AG04449 (cell line): Measurements from ENCODE around the gene ARID3B.

Experiments
- CTCF ChIA-PET: fragments of 350-600 bp; formaldehyde crosslinking; extraction: SDS; loops from one replicate; lab custom pipeline; 2021; ENCODE audit warnings: antibody characterized with exemption; lab: Yijun Ruan, JAX
- POLR2A ChIA-PET: fragments of 400-600, 350-600 bp; formaldehyde crosslinking; extraction: SDS; loops from one replicate; lab custom pipeline; 2020; ENCODE audit warnings: antibody characterized with exemption, inconsistent platforms; lab: Yijun Ruan, JAX
- DNase-seq: peaks from one replicate; pipeline ENCODE4 v3.0.0-alpha.2; 2010; ENCODE audit warnings: low read depth, low spot score
- H3K4me3 ChIP-seq: 2 replicates; pipeline ENCODE4 v1.5.1; 2011; ENCODE audit warnings: low read depth, mild to moderate bottlenecking, control low read depth, low read length
- CTCF ChIP-seq: IDR thresholded peaks from one replicate; pipeline ENCODE4 v1.5.1; 2011; ENCODE audit warnings: mild to moderate bottlenecking, moderate library complexity, low read length, control low read depth, inconsistent platforms; ENCODE audit not compliant: insufficient read depth; ENCODE audit errors: missing control alignments

ARID3B gene

DNA sequence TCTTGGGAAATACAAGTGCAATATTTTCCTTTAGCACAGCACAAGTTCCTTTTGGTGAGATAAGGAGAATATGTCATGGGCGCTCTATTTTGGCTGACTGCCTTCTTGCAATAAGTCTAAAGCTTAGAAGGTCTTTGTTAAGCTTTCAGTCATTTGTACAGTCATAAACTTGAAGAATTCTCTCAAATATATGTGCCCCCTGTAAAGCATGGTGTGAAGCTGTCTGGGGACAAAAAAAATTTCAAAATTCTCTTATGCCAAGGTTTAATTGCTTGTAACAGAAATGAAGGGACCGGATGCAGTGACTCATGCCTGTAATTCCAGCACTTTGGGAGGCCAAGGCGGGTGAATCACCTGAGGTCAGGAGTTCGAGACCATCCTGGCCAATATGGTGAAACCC is 21.7 kb upstream of the ARID3B start:
- DNase-seq: no peak
- TF ChIP-seq CTCF: no peak
- ChIA-PET CTCF (interaction anchor here (1.0 kb wide), 1 partner anchor 145 kb away, joined by 3 read pairs; no protein-coding TSS in a partner anchor), POLR2A (no interaction called here)
- no peak overlapping the region for H3K4me3 ChIP-seq

GRCh38 chr15:74520407-74520806 is 20.6 kb upstream of the ARID3B start:
- TF ChIP-seq CTCF: no peak
- H3K4me3 ChIP-seq: no peak overlapping the region
- DNase-seq: no peak
- ChIA-PET CTCF (no interaction called here), POLR2A (no interaction called here)

GRCh38 chr15:74523982-74524381 is 17.0 kb upstream of the ARID3B start:
- CTCF ChIA-PET: interaction anchor here (1.0 to 1.6 kb wide), 2 partner anchors 35 to 148 kb away, joined by 3 to 5 read pairs; no protein-coding TSS in a partner anchor
- TF ChIP-seq CTCF: no peak
- H3K4me3 ChIP-seq: no peak overlapping the region
- no peak for DNase-seq
- POLR2A ChIA-PET: no interaction called here

- ChIA-PET CTCF (no interaction called here), POLR2A (no interaction called here)
- TF ChIP-seq CTCF: no peak
- no peak for DNase-seq
- H3K4me3 ChIP-seq: no peak overlapping the region
Observed at GRCh38 chr15:74525309-74525708, 15.7 kb upstream of the ARID3B start.

GRCh38 chr15:74525945-74526344 is 15.1 kb upstream of the ARID3B start:
- ChIA-PET CTCF (no interaction called here), POLR2A (no interaction called here)
- no peak for TF ChIP-seq CTCF
- no peak overlapping the region for H3K4me3 ChIP-seq
- no peak for DNase-seq

- DNase-seq: no peak
- TF ChIP-seq CTCF: no peak
- CTCF ChIA-PET: no interaction called here
- H3K4me3 ChIP-seq: no peak overlapping the region
- POLR2A ChIA-PET: interaction anchor here (0.8 kb wide), 1 partner anchor 69 kb away, joined by 4 read pairs; no protein-coding TSS in a partner anchor
Observed at GRCh38 chr15:74528876-74529275, 12.1 kb upstream of the ARID3B start.
